Activated CD8-positive, alpha-beta memory T cell treated with anti-CD3 and anti-CD28 coated beads for 24 hours (primary cell): Measurements from ENCODE around the gene TMEM127.
"Not testable (repeated sequence)": the region's sequence is repeated elsewhere in the genome, so short reads cannot be mapped to it uniquely, and the experiment has no call there.

Experiments used
- DNase-seq: peaks from one replicate; pipeline ENCODE4 v3.0.0-alpha.2; 2020

Gene TMEM127

DNA sequence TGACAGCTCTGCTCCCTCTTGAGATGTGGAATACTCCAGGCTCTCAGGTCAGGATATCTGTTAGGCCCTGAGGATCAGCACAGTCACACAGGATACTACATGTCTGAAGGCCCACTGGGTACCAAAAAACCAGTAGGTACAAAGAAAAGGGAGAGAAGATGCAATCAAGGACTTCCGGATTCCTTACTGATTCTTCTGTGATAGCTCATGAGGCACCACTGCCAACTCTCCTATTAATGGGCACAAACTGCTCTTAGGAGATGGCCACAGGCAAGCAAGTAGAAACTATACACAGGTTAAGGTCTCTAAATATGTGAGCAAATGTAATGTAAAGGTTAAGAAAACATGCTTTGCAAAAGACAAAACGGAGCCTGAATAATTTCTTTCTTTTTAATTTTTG, 3.5 kb downstream of the TMEM127 start:
- no peak for DNase-seq

DNA sequence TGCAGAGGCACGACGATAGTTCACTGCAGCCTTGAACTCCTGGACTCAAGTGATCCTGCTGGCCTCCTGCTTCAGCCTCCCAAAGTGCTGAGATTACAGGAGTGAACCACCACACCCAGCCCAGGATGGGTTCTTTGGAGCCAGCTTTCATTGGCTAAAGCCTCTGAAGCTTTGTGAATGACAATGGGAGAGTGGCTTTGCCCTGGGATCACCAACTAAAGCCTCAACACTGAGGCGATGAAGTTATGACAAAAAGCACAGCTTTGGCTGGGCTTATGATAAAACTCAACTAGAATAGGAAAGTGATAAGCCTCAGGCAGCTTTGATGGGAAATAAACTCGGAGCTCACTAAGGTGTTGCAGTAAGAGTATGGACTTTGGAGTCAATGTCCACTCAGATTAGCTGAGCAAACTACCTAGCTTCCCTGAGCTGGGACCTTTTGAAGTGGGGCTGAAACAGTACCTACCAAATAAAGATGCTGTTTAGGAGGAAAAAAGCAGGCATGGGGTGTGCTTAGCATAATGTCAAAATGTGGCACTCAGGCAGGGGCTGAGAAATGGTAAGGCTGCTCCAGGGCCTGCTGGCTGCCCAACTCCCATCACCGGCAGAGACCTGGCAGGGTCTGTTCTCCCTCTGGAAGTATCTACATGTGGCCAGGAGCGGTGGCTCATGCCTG, 4.3 kb downstream of the TMEM127 start:
- DNase-seq, result no peak

DNA sequence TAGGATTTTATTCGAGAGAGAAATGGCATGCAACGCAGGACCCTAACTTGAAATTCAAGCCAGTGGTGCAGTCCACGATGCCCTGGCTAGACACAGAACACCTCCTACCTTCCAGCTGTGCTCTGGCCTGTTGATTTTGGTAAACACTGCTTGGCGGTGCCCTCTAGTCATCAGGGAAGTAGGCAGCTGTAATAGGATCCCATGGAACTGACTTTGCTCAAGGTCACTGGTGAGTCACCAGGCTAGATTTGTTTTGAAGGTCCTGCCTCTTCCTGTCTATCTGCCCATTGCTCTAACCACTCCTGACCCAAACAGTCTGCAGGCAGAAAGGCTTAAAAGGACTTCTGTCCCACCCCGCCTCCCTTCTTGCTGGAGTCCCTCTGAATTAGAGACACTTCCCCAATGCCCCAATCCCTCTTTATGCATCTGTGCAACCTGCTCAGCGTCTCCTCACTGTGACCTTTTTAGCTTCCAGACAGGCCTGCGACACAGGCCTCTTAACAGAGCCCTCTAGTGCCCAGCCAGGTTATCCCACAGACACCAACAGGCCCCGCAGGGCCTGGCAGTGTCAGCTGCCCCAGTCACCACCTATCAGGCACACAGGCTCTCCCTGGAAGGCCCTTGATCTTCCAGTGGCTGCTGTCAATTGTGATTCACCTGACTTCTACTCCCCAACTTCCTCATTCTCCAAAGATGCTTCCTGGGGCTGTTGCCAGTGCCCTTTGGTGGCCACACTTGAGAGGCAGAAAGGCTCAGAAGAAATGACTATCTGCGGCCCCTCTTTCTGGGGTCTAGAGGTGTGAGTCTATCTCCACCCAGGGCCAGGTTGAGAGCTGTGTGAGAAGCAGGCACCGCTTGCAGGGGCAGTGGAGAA, 5.2 kb downstream of the TMEM127 start:
- no peak for DNase-seq

DNA sequence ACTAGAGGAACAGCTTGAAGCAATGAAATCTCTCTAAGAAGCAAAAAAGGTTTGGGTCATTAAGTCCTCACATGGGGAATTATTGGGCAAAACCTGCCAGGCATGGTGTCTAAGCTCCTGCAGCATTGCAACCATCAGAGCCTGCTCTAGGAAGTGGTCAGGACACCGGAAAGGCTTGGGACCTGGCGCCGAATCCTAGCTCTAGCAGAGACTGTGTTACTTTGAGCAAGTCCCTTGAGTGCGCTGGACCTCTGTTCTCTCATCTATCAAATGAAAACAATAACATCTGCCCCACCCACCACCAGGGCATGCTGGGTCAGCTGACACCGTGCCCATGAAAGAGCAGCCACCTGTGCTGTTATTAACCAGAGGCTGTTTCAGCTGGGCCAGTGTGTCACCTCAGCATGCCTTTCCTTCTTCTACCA, 6.3 kb downstream of the TMEM127 start:
- DNase-seq, result no peak

DNA sequence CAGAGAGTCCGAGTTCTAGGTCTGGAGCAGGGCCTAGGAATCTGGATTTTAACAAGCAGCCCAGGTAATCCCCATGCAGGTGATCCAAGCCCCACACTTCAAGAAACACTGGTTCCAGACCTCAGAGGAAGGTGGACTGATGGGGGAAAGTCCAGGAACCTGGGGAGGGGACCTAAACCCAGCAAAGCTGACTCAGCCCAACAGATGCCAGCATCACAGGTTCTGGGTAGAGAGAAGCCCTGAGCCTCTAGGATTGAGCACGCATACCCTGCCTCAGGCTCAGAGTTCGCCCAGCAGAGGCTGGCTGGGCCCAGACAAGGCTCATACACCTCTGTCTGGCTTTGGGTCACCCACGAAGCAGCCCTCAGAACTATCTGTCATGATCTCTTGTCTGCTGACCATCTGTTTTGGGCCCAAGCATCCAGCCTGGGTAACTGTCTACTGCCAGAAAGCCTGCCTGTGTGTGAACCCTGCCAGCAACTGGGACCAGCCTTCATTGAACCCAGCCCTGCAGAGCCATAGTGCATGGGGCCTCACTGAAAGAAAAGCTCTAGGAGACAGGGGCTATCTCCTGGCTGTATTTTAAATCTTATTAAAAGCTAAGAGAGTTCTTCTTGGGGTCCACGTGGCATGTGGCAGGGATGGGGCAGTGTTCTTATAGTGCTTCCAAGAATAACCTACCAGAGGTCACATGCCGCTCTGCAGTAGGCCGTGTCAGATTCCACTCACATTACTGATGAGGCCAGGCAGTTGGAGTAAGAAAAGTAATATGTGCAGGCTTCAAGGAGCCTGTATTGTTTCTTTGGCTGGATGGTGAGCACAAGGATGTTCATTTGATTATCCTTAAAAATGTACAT, 7.4 kb downstream of the TMEM127 start:
- DNase-seq, result no peak

DNA sequence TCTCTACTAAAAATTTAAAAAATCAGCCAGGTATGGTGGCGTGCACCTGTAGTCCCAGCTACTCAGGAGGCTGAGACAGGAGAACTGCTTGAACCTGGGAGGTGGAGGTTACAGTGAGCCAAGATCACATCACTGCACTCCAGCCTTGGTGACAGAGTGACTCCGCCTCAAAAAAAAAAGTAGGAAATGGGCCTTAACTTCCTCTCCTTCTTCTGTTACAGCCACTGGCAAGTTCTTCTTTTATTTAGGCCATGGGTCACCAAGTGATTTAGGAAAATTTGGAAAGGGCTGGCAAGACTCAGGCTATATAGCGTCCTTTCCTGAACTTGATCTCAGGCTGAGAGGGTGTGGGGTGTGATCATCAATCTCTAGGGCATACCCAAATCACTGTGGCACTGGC, 8.1 kb downstream of the TMEM127 start:
- not testable (repeated sequence) for DNase-seq

DNA sequence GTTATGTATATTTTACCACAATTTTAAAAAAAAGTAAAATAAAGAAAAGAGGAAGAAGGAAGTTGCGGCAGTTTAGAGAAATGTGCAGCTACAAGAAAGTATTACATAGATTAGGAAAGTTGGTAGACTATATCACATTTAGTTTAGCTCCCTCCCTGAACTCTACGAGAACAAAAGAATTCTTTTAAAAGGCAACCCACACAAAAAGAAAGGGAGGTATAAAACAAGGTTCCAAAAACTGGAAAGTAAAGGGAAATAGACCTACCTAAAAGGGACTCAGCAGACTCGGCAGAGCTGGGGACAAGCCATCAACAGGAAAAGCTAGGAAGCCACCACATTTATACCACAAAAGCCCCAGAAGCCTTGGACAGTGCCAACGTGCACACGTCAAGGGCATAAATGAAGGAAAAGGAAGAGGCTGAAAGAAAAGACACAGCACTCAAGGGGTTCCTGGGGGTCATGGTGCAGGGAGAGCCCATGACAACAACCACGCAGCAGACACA, 9.1 kb downstream of the TMEM127 start:
- DNase-seq, result no peak

DNA sequence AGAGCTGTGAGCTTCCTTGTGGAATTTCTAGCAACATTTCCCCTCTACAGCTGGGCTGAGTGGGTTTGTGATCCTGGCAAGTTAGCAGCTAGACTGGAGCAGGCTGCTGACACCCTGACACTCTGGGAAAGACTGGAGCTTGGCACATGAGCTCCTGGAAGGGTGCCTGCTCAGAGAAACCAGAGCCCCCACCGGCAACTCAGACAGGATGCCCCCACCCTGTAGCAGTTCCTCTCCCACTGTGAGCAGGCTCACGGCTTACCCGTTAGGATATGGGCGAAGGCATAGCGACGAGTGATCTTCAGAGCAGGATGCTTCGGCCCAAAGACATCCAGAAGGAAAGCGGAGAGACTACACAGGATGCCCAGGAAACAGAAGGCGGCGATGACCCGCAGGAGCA, 11.2 kb downstream of the TMEM127 start:
- DNase-seq, result no peak

DNA sequence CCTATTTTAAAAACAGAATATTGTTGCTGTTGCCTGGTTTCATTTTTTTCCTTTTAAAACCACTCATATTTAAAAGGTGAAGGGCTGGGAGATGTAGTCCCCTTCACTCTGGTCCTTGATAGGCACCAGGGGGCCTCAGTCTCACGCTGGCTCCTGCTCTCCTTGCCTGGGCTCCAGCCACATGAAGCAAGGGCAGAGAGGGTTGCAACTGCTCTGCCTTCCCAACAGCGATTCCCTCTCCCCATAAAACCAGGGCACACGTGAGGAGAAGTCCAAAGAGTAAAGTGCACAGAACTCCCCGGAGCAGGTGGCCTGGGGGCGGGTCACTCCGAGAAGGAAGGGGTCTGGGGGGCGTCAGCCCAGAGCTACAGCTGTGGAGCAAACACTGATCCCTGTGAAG, 12.8 kb downstream of the TMEM127 start:
- no peak for DNase-seq

DNA sequence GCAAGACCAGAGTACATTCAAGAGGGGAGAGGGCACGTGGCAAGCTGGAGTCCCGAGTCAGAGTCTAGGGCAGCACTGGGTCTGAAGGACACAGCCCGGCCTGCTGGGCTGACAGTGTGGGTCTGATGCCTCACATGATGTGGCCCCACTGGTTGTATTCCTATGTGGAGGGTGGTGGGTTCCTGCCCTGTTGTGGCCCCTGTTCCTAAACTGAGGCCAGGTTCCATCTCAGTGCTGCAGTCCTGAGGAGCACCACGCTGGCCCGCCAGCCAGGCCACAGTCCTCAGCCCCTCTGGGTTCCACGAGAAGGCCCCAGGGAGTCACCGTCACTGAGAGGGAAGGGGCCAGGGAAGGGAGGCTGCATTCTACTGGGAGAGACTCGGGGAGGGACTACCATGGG, 13.3 kb downstream of the TMEM127 start:
- no peak for DNase-seq

DNA sequence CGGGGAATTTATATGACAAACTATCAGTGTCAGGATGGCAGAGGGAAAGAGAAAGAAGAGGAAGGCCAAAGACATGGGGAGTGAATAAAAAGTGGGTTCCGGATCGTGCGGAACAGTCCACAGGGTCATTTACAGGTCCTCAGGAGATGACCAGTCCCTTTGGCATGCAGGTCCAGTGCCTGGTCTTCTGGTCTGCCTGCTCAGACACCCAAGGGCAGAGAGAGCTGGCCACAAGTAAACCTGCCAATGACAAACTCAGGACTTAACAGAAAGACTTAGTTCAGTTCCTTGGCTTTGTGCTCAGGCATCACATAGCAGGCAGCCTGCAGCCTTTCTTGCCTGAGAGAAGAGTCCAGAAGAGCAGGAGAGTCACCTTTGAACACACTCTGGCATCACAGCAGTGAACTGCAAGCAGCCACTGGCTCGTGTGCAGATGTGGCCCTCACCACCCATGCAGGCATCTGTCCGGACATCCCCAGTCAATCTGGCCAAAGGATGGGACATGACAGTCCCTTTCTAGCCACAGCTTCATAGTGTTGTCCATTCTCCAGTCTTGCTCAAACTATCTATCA, 14.0 kb downstream of the TMEM127 start:
- no peak for DNase-seq

DNA sequence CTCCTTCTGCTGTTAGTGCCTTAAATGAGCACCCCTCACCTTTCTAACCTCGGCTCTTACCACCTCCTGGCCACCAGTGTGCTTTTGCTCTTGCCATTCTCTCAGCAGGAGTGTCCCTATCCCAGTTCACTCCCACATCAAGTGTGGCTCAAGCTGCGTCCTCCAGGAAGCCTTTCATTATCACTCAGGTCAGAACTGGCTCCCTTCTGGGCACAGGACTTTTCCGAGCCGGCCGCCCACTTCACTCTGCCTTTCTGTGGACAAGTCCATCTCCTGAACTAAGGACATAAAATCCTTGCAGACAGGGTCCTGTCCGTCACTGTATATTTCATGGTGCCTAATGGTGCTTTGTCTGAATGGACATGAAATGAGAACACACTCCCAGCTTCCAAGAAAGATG, 15.6 kb downstream of the TMEM127 start:
- DNase-seq, result no peak

DNA sequence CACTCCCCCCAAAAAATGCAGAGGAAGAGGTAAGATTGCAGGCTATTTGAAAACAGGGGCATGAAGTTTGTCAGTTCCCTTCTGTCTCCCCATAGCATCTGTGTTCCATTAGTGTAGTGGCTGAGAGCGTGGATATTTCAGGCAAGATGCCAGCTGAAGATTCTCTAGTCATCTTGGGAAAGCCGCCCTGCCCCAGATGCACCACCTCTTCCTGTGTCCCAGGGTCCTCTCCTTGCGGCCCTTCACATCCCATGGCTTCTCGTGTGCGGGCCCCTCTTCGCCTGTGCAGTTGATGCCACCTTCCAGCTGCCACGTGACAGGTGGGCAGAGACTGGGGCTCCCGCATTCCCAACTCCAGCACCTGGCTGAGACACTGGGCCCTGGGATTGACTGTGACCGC, 16.1 kb downstream of the TMEM127 start:
- no peak for DNase-seq

DNA sequence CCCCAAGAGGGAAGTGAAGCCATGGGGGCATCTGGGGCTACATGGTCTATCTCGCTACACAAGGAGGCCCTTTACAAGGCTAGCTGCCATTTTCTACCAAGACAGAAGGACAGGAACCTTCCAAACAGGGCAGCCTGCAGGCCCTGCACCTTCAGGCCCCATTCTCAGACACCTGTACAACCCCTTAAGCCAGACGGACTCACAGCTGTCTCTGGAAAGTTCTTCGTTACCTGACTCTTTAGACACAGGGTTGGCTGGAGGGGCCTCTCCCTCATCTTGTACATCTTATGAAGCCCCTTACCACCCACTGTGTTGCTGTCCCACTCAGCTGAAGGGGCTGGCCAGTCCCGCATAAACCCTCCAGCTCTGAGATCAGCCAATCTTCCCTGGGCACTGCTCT, 17.2 kb downstream of the TMEM127 start:
- DNase-seq, result no peak

DNA sequence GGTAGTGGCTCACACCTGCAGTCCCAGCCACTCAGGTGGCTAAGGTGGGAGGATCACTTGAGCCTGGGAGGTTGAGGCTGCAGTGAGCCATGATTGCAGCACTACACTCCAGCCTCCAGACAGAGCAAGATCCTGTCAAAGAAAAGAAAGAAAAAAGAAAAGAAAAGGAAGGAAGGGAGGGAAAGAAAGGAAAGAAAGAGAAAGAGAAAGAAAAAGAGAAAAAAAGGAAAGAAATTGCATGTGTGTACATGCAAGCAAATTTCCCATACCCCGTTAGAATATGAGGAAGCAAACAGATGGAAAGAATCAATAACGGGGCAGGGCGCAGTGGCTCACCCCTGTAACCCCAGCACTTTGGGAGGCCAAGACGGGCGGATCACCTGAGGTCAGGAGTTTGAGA, 17.9 kb downstream of the TMEM127 start:
- DNase-seq, result no peak

DNA sequence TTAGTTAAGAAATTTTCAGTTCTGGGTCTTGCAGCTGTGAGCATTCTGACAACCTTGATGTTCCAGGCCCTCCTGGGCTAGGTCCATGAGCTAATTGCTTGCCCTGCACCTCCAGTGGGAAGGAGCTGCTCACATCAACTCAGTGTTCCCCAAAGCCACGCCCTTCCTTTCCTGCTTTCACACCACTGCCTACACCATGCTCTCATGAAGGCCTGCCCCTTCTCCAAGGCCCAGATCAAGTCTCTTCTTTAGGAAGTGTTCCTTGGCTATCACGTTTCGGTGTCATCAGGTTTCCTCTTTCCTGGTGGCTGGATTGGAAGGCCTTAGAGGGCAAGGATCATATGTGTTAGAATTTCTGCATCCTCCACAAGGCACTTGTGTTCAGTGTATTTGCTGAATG, 18.8 kb downstream of the TMEM127 start:
- DNase-seq, result no peak

DNA sequence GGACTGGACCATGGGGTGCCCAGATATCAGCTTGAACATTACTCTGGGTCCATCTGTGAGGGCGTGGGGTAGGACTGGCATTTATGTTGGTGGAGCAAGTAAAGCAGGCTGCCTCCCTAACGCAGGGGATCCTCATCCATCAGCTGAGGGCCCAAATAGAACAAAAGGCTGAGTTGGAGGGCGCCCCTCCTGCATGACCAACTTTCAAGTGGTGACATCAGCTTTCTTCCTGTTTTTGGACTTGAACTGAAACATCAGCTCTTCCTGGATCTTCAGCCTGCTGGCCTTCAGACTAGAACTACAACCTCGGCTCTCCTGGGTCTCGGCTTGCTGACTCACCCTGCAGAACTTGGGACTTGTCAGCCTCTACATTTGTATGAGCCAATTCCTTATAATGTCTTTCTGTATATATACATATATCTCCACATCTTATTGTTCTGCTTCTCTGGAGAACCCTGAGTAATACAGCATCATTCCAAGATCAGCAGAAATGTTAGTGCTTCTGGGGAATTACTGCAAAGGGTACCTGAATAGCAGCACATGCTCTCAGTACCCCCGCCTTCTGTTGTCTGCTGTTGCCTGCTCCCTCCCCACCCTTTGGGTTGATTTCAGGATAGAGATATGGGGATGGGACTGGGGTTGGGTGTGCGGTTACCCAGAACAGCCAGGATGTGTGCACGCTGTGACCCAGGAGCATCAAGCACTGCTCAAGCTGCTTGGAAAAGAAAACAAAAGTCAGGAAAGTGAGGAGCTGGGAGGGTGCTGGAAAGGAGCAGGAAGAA, 20.0 kb downstream of the TMEM127 start:
- DNase-seq, result no peak

DNA sequence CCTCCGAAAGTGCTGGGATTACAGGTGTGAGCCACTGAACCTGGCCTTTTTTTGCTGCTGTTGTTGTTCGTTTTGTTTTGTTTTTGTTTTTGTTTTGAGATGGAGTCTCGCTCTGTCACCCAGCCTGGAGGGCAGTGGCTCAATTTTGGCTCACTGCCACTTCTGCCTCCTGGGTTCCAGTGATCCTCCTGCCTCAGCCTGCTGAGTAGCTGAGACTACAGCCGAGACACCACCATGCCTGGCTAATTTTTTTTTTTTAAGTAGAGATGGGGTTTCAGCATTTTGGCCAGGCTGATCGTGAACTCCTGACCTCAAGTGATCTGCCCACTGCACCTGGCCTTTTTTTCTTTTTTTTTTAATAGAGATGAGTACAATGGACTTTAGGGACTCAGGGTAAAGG, 22.0 kb downstream of the TMEM127 start:
- DNase-seq, result no peak

DNA sequence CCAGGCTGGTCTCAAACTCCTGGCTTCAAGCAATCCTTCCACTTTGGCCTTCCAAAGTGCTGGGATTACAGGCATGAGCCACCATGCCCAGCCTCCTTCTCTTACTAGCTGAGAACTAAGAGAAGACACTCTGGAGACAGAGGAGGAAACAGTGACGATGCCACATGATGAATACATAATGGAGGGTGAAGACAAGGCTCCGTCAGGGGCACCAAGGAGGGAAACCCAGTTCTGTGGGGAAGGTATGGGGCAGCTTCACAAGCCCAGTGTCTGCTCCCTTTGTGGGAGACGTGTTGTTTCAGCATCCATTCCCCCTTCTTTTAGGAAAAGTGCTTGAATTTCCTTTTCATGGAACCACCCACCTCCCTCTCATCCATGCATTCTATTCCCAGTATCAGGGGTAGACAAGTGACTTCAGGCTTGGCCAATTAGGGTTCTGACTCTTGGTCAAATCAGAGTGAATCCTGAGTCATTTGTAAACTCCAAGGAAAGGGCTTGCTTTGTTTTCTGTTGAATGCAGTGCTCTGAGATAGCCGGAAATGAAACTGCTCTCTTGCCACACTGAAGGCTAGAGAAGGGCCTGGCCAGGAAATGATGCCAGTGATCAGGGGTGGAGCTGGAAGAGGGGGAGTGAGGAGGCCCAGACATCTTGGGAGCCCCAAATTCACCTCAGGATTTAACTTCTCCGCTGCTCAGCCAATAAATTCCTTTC, 23.7 kb downstream of the TMEM127 start:
- DNase-seq, result peak; percentile 71

DNA sequence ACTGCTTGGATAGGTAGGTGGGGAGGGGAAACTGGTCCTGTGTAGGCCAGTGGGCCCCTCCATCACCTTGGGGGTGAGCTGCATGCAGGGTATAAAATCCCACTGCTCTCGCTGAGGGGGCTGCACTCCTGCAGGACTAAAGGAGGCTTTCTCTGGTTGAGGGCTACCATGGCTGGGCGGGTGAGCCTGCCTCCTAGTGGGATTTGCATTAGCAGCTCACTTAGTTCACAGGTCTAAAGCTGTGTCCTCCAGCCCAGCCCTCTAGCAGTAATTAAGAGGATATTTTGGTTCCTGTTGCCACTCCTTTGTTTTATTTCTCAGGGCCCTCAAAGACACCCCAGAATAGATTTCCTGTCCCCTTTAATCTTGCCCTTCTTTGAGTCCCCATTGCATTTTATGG, 24.6 kb downstream of the TMEM127 start:
- DNase-seq, result no peak

DNA sequence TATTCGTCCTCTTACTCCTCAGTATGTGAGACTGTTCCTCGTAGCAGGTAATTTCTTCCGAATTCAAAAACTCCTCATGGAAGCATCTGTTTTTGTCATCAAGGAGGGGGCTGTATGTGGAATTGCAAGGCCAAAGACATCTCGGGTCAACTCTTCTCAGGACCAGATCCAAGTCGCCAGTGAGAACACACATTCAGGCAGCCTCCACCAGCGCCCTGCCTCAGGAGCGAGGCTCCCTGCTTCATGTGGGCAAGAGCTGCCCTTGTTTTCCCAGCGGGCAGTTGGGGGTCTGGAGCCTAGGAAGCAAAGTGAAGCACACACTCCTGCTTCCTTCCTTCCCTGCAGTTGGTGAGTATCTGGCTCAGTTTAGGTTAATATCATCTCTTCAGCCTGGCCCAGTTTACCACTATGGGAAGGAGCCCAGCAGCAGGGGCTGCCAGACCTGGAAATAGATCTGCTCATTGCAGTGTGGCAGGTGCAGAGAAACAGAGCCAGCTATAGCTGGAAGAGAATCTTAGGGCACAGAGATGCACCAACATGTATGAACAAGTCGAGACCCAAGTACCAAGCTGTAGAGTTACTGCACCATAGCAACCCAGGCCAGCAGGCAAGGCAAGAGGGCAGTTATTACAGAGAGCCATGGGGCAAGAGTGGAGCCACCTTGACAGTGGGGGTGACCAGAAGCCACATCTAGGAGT, 25.3 kb downstream of the TMEM127 start:
- no peak for DNase-seq
